HEK293T (cell line): Measurements from ENCODE around the gene EXOC4.

Experiments used
- CTCF ChIA-PET: fragments of 350-600 bp; formaldehyde crosslinking; extraction: SDS; loops from one replicate; lab custom pipeline; 2021; ENCODE audit warnings: antibody characterized with exemption, inconsistent platforms; lab: Yijun Ruan, JAX
- POLR2A ChIA-PET: fragments of 350-600 bp; formaldehyde crosslinking; extraction: SDS; loops from one replicate; lab custom pipeline; 2020; ENCODE audit warnings: antibody characterized with exemption, inconsistent platforms; lab: Yijun Ruan, JAX
- DNase-seq: peaks from one replicate; pipeline ENCODE4 v3.0.0; 2012; ENCODE audit warnings: mixed read lengths; ENCODE audit errors: extremely low spot score
- ARNT ChIP-seq: fragments of 450-650 bp; IDR thresholded peaks from 2 replicates; pipeline ENCODE4 v1.6.1; 2017; ENCODE audit warnings: mild to moderate bottlenecking
- BHLHE40 ChIP-seq: fragments of 450-650 bp; IDR thresholded peaks from 2 replicates; pipeline ENCODE4 v1.6.1; 2016; ENCODE audit warnings: mild to moderate bottlenecking, moderate library complexity, borderline replicate concordance
- CTBP1 ChIP-seq: fragments of 450-650 bp; IDR thresholded peaks from 2 replicates; pipeline ENCODE4 v1.6.1; 2016; ENCODE audit warnings: borderline replicate concordance
- ELF4 ChIP-seq: fragments of 450-650 bp; IDR thresholded peaks from 2 replicates; pipeline ENCODE4 v1.6.1; 2017; ENCODE audit warnings: antibody characterized with exemption
- FOXA1 ChIP-seq: fragments of 450-650 bp; IDR thresholded peaks from 2 replicates; pipeline ENCODE4 v1.6.1; 2016; ENCODE audit warnings: mild to moderate bottlenecking
- FOXK2 ChIP-seq: fragments of 450-650 bp; IDR thresholded peaks from 2 replicates; pipeline ENCODE4 v1.6.1; 2016; ENCODE audit warnings: mild to moderate bottlenecking
- FOXM1 ChIP-seq: fragments of 450-650 bp; IDR thresholded peaks from 2 replicates; pipeline ENCODE4 v1.6.1; 2017; ENCODE audit warnings: mild to moderate bottlenecking, borderline replicate concordance
- HDGF ChIP-seq: fragments of 450-650 bp; IDR thresholded peaks from 2 replicates; pipeline ENCODE4 v1.6.1; 2017; ENCODE audit warnings: antibody characterized with exemption, borderline replicate concordance
- L3MBTL2 ChIP-seq: fragments of 450-650 bp; conservative IDR thresholded peaks from 2 replicates; pipeline ENCODE4 v1.6.1; 2016; ENCODE audit warnings: mild to moderate bottlenecking
- LEF1 ChIP-seq: fragments of 450-650 bp; IDR thresholded peaks from 2 replicates; pipeline ENCODE4 v1.6.1; 2017; ENCODE audit warnings: mild to moderate bottlenecking, borderline replicate concordance
- NFRKB ChIP-seq: fragments of 450-650 bp; IDR thresholded peaks from 2 replicates; pipeline ENCODE4 v1.6.1; 2016; ENCODE audit warnings: mild to moderate bottlenecking, moderate library complexity
- SP1 ChIP-seq: fragments of 450-650 bp; IDR thresholded peaks from 2 replicates; pipeline ENCODE4 v1.6.1; 2017
- SUZ12 ChIP-seq: fragments of 450-650 bp; IDR thresholded peaks from 2 replicates; pipeline ENCODE4 v1.6.1; 2016; ENCODE audit warnings: mild to moderate bottlenecking
- TARDBP ChIP-seq: fragments of 450-650 bp; IDR thresholded peaks from 2 replicates; pipeline ENCODE4 v1.6.1; 2016
- ZNF384 ChIP-seq: fragments of 450-650 bp; IDR thresholded peaks from 2 replicates; pipeline ENCODE4 v1.6.1; 2016
- TF ChIP-seq, protein P1 (sequence below): fragments of 450-650 bp; IDR thresholded peaks from 2 replicates; pipeline ENCODE4 v1.6.1; 2016

The EXOC4 gene

DNA sequence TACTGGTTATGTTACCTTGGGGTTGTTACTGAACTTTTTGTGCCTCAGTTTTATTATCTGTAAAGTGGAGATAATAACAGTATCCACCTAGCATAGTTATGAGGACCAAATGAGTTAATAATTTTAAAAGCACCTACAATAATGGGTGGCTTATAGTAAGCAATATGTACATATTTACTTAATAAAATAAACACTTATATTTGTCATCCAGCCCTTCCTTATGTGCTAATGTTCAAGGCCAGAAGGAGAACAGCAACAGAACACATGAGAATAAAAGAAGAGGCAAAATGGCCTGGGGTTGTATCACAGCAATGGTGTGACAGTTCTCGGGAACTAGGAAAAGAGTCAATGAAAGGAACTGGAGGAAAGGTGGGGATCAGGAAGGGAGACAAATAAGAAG lies 618.9 kb downstream of the EXOC4 start:
- no peak for DNase-seq
- ChIA-PET POLR2A (no interaction called here), CTCF (no interaction called here)
- no peak for TF ChIP-seq BHLHE40
- no peak for TF ChIP-seq LEF1
- no peak for TF ChIP-seq ARNT
- no peak for TF ChIP-seq FOXA1
- TF ChIP-seq, protein P1, sequence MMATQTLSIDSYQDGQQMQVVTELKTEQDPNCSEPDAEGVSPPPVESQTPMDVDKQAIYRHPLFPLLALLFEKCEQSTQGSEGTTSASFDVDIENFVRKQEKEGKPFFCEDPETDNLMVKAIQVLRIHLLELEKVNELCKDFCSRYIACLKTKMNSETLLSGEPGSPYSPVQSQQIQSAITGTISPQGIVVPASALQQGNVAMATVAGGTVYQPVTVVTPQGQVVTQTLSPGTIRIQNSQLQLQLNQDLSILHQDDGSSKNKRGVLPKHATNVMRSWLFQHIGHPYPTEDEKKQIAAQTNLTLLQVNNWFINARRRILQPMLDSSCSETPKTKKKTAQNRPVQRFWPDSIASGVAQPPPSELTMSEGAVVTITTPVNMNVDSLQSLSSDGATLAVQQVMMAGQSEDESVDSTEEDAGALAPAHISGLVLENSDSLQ = no peak
- no peak for TF ChIP-seq NFRKB
- no peak for TF ChIP-seq SP1
- TF ChIP-seq ZNF384 = no peak
- no peak for TF ChIP-seq SUZ12
- TF ChIP-seq L3MBTL2 = no peak
- no peak for TF ChIP-seq HDGF
- TF ChIP-seq FOXK2 = no peak
- TF ChIP-seq CTBP1 = no peak
- TF ChIP-seq TARDBP = no peak
- TF ChIP-seq FOXM1 = no peak
- TF ChIP-seq ELF4 = no peak

DNA sequence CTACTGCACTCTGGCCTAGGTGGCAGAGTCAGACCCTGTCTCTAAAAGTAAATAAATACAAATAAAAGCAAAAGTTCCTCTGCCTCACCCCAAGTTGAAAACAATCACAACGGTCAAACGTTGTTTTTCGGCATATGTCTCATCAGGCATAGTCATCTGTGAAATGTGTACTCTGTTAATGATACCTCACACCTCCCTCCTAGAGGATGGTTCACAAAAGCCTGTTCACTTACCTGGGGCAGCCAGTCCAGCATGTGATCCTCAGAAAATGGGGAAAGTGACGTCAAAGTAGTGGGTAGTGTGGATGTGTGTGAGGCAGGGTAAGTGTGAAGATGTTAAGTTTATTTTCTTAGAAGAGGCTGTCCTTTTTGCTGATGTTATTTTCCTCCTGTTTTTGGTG lies 620.3 kb downstream of the EXOC4 start:
- ChIA-PET CTCF (no interaction called here), POLR2A (no interaction called here)
- no peak for TF ChIP-seq BHLHE40
- TF ChIP-seq FOXK2 = no peak
- no peak for TF ChIP-seq ELF4
- TF ChIP-seq FOXA1 = no peak
- TF ChIP-seq, protein P1 = no peak
- TF ChIP-seq NFRKB = no peak
- no peak for TF ChIP-seq ARNT
- no peak for TF ChIP-seq CTBP1
- TF ChIP-seq SUZ12 = no peak
- TF ChIP-seq ZNF384 = no peak
- no peak for TF ChIP-seq SP1
- TF ChIP-seq TARDBP = no peak
- no peak for TF ChIP-seq HDGF
- no peak for TF ChIP-seq LEF1
- no peak for DNase-seq

DNA sequence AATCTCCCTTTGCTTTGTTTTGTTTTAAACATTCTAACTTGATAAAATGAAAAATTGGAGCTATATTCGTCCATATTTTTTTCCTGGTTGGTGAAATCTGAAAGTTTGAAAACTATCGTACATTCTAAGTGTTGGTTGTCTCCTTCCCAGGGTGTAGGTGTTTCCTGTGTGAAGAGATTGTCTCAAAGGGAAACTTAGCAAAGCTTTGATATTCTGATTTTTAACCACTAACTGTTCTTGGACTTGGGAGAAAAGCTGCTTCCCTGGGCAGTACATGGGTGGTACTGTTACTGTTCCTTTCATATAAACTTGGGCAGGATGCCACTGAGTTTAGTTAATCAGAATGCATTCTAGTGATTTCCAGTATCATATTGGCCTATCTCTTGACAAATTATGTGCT lies 620.8 kb downstream of the EXOC4 start:
- CTCF ChIA-PET = no interaction called here
- no peak for DNase-seq

DNA sequence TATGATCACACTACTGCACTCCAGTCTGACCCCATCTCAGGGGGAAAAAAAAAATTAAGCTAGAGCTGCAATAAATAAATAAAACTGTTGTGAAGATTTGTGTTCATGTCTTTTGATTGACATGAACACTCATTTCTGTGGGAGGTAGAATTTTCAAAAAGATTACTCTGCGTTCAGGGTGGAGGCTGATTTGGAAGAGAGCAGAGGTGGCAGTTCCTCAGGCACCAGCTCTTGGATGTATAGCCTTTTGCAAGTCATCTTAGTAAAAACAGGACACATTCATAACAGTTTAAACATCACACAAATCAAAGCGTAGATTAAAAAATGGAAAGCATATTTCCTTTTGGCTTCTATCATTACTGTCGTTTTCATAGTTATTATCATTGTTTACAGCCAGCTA lies 630.7 kb downstream of the EXOC4 start:
- no peak for DNase-seq
- TF ChIP-seq BHLHE40 = no peak
- no peak for TF ChIP-seq FOXK2
- no peak for TF ChIP-seq CTBP1
- no peak for TF ChIP-seq HDGF
- no peak for TF ChIP-seq NFRKB
- no peak for TF ChIP-seq ZNF384
- TF ChIP-seq SP1 = no peak
- POLR2A ChIA-PET = no interaction called here
- CTCF ChIA-PET = no interaction called here

More for the DNA sequence above, 620.8 kb downstream of the EXOC4 start:
- TF ChIP-seq TARDBP (no peak), FOXK2 (no peak), ELF4 (no peak), LEF1 (no peak), BHLHE40 (no peak), FOXM1 (no peak), CTBP1 (no peak), L3MBTL2 (no peak), SP1 (no peak), ZNF384 (no peak), SUZ12 (no peak)
- TF ChIP-seq, protein P1 = no peak
- POLR2A ChIA-PET = no interaction called here

DNA sequence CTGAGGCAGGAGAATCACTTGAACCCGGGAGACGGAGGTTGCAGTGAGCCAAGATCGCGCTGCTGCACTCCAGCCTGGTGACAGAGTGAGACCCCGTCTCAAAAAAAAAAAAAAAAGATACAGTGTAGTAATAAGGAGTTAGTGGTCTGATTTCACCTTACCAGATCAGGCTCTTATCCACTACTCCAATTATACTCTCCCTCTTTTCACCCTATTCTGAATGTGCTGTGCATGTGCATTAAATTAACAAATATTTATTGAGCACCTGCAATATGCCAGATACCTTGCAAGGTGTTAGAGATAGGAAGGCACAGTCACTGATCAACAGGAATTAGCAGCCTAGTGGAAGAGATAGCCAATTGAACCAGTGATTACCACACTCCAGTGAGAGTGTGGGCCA lies 632.3 kb downstream of the EXOC4 start:
- TF ChIP-seq L3MBTL2 (no peak), SUZ12 (no peak), LEF1 (no peak), NFRKB (no peak)
- DNase-seq = no peak
- POLR2A ChIA-PET = no interaction called here
- CTCF ChIA-PET = interaction anchor here (0.6 kb wide), 1 partner anchor 23 kb away, joined by 3 read pairs; no protein-coding TSS in a partner anchor

DNA sequence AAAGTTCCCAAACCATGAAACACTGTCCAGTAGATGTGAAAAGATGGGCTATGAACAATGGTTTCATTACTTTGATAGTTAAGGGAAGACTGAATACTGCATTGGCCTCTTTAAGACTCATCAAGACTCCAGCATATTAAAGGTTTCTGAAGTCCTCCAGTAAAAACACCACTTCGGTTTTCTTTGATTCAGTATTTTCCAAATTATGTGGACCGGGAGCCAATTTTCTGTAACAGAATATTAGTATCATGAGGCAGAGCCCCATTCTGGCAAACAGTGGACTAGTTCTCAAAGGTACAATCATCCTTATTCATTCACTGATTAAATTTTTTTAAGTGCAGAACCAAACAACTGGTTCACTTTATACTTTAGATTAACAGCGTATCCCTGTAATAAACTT lies 633.2 kb downstream of the EXOC4 start:
- no peak for TF ChIP-seq L3MBTL2
- TF ChIP-seq CTBP1 = no peak
- TF ChIP-seq ARNT = no peak
- no peak for DNase-seq
- POLR2A ChIA-PET = no interaction called here
- CTCF ChIA-PET = interaction anchor here (0.6 kb wide), 1 partner anchor 24 kb away, joined by 3 read pairs; no protein-coding TSS in a partner anchor

DNA sequence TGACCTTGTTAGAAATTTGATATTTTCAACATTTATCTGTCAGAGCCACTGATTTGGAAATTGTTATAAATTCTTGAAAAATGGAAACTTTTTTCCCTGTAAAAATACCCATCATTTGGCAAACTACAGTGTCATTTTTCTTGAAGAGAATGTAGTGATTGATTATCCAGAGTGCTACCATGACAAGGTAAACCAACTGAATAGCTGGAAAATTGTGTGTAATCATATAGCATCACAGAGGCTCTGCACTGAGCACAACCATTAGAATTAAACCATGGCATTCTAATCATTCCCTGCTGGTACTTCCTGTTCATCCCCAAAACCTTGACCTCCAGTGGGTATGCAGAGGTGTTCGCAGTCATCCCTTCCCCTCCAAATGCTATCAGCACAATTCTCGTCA lies 633.9 kb downstream of the EXOC4 start:
- POLR2A ChIA-PET = no interaction called here
- CTCF ChIA-PET = no interaction called here
- no peak for DNase-seq
- TF ChIP-seq BHLHE40 = no peak
- TF ChIP-seq SP1 = no peak
